ENCODE data around the gene MMP25.
"Not testable (repeated sequence)": the region's sequence is repeated elsewhere in the genome, so short reads cannot be mapped to it uniquely, and the experiment has no call there.

DNA sequence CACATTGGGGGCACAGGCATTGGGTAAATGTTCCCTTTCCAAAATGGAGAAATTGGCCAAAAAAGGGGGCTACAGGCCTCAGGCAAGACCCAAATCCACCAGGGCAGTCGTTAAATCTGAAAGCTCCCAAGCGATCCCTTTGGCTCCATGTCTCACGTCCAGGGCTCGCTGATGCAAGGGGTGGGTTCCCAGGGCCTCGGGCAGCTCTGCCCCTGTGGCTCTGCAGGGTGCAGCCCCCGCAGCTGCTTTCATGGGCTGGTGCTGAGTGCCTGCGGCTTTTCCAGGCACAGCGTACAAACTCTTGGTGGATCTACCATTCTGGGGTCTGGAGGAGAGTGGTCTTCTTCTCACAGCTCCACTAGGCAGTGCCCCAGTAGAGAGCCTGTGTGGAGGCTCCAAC lies 37.0 kb downstream of the MMP25 start:
- not testable (repeated sequence) for TF ChIP-seq CTCF (IDR thresholded peaks at IDR 0.05); ZFX (IDR thresholded peaks at IDR 0.05; ENCODE audit: borderline replicate concordance)

Measured in 22Rv1 (cell line).